DOHH2 (cell line): ENCODE results near the gene TMEM92.
"Not testable (repeated sequence)": the region's sequence is repeated elsewhere in the genome, so short reads cannot be mapped to it uniquely, and the experiment has no call there.

ENCODE experiments used
- H3F3A ChIP-seq: fragments of 200-600 bp; sonication (generic), shearing (Covaris generic); 2 replicates; pipeline ENCODE4 v1.6.0; 2016; ENCODE audit warnings: antibody characterized with exemption, mild to moderate bottlenecking; ENCODE audit not compliant: control insufficient read depth, insufficient read depth
- H3K27ac ChIP-seq: fragments of 200-600 bp; sonication (generic); 2 replicates; pipeline ENCODE4 v1.5.1; 2014; ENCODE audit warnings: low read depth, mild to moderate bottlenecking, low read length, moderate library complexity
- H3K27me3 ChIP-seq: fragments of 200-600 bp; sonication (generic); 2 replicates; pipeline ENCODE4 v1.6.1; 2014; ENCODE audit warnings: mild to moderate bottlenecking, low read length, mixed read lengths; ENCODE audit not compliant: control insufficient read depth
- H3K36me3 ChIP-seq: fragments of 200-600 bp; sonication (generic); 2 replicates; pipeline ENCODE4 v1.6.1; 2014; ENCODE audit warnings: mild to moderate bottlenecking, low read length, moderate library complexity, mixed read lengths; ENCODE audit not compliant: control insufficient read depth
- H3K4me1 ChIP-seq: fragments of 200-600 bp; sonication (generic); 2 replicates; pipeline ENCODE4 v1.6.1; 2014; ENCODE audit warnings: mild to moderate bottlenecking, low read length, mixed read lengths; ENCODE audit not compliant: control insufficient read depth
- H3K4me2 ChIP-seq: fragments of 200-600 bp; sonication (generic); 2 replicates; pipeline ENCODE4 v1.6.0; 2014; ENCODE audit warnings: mild to moderate bottlenecking, low read length, moderate library complexity
- H3K4me3 ChIP-seq: fragments of 200-600 bp; sonication (generic); 2 replicates; pipeline ENCODE4 v1.5.1; 2014; ENCODE audit warnings: mild to moderate bottlenecking, low read length, mixed read lengths
- H3K79me2 ChIP-seq: fragments of 200-600 bp; sonication (generic); 2 replicates; pipeline ENCODE4 v1.6.1; 2014; ENCODE audit warnings: mild to moderate bottlenecking, low read length, mixed read lengths; ENCODE audit not compliant: control insufficient read depth
- H3K9me2 ChIP-seq: fragments of 200-600 bp; sonication (generic); replicated peaks from 2 replicates; pipeline ENCODE4 v1.6.1; 2014; ENCODE audit warnings: mild to moderate bottlenecking, low read length, mixed read lengths; ENCODE audit not compliant: control insufficient read depth
- H3K9me3 ChIP-seq: fragments of 200-600 bp; sonication (generic); 2 replicates; pipeline ENCODE4 v1.6.1; 2014; ENCODE audit warnings: antibody characterized with exemption, low read length, mixed read lengths; ENCODE audit not compliant: control insufficient read depth, insufficient read depth
- H4K20me1 ChIP-seq: fragments of 200-600 bp; sonication (generic); 2 replicates; pipeline ENCODE4 v1.6.0; 2014; ENCODE audit warnings: low read depth, mild to moderate bottlenecking, antibody characterized with exemption, low read length, moderate library complexity; ENCODE audit not compliant: control insufficient read depth, insufficient read depth
- EZH2phosphoT487 ChIP-seq: fragments of 200-600 bp; sonication (generic); IDR thresholded peaks from 2 replicates; pipeline ENCODE4 v1.6.1; 2017; ENCODE audit warnings: borderline replicate concordance, mild to moderate bottlenecking, antibody characterized with exemption, low read length, moderate library complexity, mixed read lengths
- TF ChIP-seq, protein P1 (sequence below): fragments of 200-600 bp; sonication (generic); IDR thresholded peaks from one replicate; pipeline ENCODE4 v1.5.1; 2014; ENCODE audit warnings: antibody characterized with exemption, mild to moderate bottlenecking, low read depth, low read length; ENCODE audit not compliant: poor library complexity, severe bottlenecking

Gene TMEM92

DNA sequence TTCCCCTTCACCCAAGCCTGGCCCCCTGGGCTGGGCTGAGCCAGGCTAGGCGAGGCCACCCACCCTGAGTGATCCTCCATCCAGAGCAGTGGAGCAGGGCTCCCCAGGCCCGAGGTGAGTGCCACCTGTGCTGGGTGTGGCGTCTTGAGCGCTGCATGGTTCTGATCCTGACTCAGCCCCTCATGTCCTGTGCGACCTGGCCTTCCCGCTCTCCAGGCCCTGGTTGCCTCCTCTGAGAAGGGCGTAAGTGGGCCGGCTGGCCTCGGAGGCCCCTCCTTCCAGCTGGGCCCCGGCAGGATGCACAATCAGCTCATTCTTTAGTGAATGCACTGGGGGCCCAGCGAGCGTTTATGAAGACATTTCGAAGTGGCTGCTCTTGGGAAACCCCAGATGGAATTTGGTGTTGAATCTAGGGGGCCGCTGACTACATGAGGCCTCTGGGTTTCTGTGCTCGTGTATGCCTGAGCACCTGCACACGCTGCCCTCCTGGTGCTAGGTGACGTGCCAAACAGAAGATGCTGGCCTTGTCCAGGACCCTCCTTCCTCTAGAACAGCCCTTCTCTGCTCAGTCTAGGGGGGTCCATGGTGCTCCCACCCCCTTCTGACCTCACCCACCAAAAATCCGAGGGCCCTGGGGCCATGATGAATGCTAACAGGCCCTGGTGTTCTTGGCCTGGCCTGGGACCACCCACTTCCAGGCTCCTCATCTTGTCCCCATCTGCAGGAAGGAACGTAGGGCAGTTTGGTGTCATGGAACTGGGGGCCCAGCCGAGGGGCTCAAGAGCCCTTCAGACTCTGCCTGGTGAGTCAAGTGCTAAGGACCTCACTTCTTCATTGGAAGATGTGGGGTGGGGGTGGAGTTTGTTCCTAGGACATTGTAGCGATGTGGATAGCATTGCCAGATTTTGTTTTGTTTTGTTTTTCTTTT, 3.6 kb upstream of the TMEM92 start:
- Histone ChIP-seq H3K36me3 (no peaks in the 10 kb centered on the region), H3K9me3 (no peaks in the 10 kb centered on the region), H3K9me2 (no peaks in the 10 kb centered on the region), H3K27ac (no peak overlapping the region), H3K4me2 (no peak overlapping the region), H3F3A (no peaks in the 10 kb centered on the region), H3K4me1 (peaks cover 11% of the 10 kb centered on the region), H3K79me2 (no peaks in the 10 kb centered on the region), H3K27me3 (peaks cover 15% of the 10 kb centered on the region), H4K20me1 (no peaks in the 10 kb centered on the region), H3K4me3 (no peak overlapping the region)
- TF ChIP-seq, protein P1, sequence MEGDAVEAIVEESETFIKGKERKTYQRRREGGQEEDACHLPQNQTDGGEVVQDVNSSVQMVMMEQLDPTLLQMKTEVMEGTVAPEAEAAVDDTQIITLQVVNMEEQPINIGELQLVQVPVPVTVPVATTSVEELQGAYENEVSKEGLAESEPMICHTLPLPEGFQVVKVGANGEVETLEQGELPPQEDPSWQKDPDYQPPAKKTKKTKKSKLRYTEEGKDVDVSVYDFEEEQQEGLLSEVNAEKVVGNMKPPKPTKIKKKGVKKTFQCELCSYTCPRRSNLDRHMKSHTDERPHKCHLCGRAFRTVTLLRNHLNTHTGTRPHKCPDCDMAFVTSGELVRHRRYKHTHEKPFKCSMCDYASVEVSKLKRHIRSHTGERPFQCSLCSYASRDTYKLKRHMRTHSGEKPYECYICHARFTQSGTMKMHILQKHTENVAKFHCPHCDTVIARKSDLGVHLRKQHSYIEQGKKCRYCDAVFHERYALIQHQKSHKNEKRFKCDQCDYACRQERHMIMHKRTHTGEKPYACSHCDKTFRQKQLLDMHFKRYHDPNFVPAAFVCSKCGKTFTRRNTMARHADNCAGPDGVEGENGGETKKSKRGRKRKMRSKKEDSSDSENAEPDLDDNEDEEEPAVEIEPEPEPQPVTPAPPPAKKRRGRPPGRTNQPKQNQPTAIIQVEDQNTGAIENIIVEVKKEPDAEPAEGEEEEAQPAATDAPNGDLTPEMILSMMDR: no peak
- no peak for TF ChIP-seq EZH2phosphoT487

DNA sequence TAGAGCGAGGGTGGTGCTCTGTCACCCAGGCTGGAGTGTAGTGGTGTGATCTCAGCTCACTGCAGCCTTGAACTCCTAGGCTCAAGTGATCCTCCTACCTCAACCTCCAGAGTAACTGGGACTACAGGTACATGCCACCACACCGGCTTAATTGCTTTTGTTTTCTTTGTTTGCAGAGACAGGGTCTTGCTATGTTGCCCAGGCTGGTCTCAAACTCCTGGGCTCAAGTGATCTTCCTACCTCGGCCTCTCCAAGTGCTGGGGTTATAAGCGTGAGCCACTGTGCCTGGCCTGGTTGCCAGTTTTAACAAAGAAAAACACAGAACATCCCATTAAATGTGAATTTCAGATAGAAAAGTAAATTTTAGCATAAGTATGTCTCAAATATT, 2.9 kb upstream of the TMEM92 start:
- not testable (repeated sequence) for H3K79me2 ChIP-seq, H3K4me3 ChIP-seq, H3K4me2 ChIP-seq, H4K20me1 ChIP-seq, H3K9me3 ChIP-seq, H3K27ac ChIP-seq, H3K9me2 ChIP-seq, H3K36me3 ChIP-seq, H3F3A ChIP-seq
- peaks cover 11% of the 10 kb centered on the region for H3K4me1 ChIP-seq
- H3K27me3 ChIP-seq: peaks cover 15% of the 10 kb centered on the region

DNA sequence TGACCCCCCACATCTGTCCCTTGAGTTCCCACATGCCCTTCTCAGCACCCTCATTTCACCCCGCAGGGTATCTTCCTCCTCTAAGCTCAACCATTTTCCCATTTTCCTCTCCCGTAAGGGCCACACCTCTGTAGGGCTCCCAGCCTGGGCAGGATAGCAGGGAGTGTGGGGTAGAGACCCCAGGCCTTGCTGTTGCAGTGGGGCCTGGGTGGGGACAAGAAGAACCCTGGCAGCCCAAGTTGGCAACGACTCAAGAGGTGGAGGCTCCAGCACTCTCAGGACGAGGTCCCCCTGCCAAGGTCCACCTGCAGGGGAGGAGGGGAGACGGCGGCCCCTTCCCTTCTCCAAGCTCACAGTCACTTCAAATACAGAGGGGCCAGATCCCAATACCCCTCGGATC, 2.0 kb upstream of the TMEM92 start:
- Histone ChIP-seq H3K9me3 (no peaks in the 10 kb centered on the region), H3K27ac (no peak overlapping the region), H3K79me2 (no peaks in the 10 kb centered on the region), H3K4me2 (no peak overlapping the region), H3K36me3 (no peaks in the 10 kb centered on the region), H3K27me3 (peaks cover 23% of the 10 kb centered on the region), H3K4me1 (peaks cover 11% of the 10 kb centered on the region), H4K20me1 (no peaks in the 10 kb centered on the region), H3F3A (no peaks in the 10 kb centered on the region), H3K4me3 (no peak overlapping the region), H3K9me2 (no peaks in the 10 kb centered on the region)
- TF ChIP-seq, protein P1: no peak
- no peak for TF ChIP-seq EZH2phosphoT487
